ENCODE measurements around the gene XRCC5.
"Not testable (repeated sequence)": the region's sequence is repeated elsewhere in the genome, so short reads cannot be mapped to it uniquely, and the experiment has no call there.

The XRCC5 gene

GRCh38 chr2:216108967-216109921 lies at the start of gene XRCC5:
TSS of gene XRCC5 (plus strand) at chr2:216109348. CDS start at chr2:216109437, 89 bp downstream.
- DNase-seq (ENCODE audit: low read depth in 2 of 2): peak; percentile 96 to 98

- no peak for DNase-seq (ENCODE audit: low read depth in 2 of 2)
These were observed 45.0 kb upstream of the XRCC5 start for GRCh38 chr2:216064014-216064630.

GRCh38 chr2:216064665-216065064 lies 44.5 kb upstream of the XRCC5 start:
- DNase-seq (ENCODE audit: low read depth in 2 of 2): no peak

GRCh38 chr2:216066230-216066629 lies 42.9 kb upstream of the XRCC5 start:
- DNase-seq (ENCODE audit: low read depth in 2 of 2): no peak

GRCh38 chr2:216069028-216069427 lies 40.1 kb upstream of the XRCC5 start:
- no peak for DNase-seq (ENCODE audit: low read depth in 2 of 2)

GRCh38 chr2:216070195-216070594 lies 39.0 kb upstream of the XRCC5 start:
- DNase-seq (ENCODE audit: low read depth in 2 of 2): no peak

- DNase-seq (ENCODE audit: low read depth in 2 of 2): no peak
These were observed 37.9 kb upstream of the XRCC5 start for GRCh38 chr2:216071111-216071851.

GRCh38 chr2:216072473-216072872 lies 36.7 kb upstream of the XRCC5 start:
- no peak for DNase-seq (ENCODE audit: low read depth in 2 of 2)

GRCh38 chr2:216073773-216074172 lies 35.4 kb upstream of the XRCC5 start:
- no peak for DNase-seq (ENCODE audit: low read depth in 2 of 2)

GRCh38 chr2:216074380-216074779 lies 34.8 kb upstream of the XRCC5 start:
- no peak for DNase-seq (ENCODE audit: low read depth in 2 of 2)

- DNase-seq (ENCODE audit: low read depth in 2 of 2): no peak
These were observed 34.4 kb upstream of the XRCC5 start for GRCh38 chr2:216074794-216075193.

GRCh38 chr2:216075510-216076485 lies 33.4 kb upstream of the XRCC5 start:
- DNase-seq (ENCODE audit: low read depth in 2 of 2): no peak

GRCh38 chr2:216078776-216079175 lies 30.4 kb upstream of the XRCC5 start:
- DNase-seq (ENCODE audit: low read depth in 2 of 2): no peak

- not testable (repeated sequence) for DNase-seq (ENCODE audit: low read depth in 2 of 2)
These were observed 29.1 kb upstream of the XRCC5 start for GRCh38 chr2:216080048-216080447.

- no peak for DNase-seq (ENCODE audit: low read depth in 2 of 2)
These were observed 28.1 kb upstream of the XRCC5 start for GRCh38 chr2:216081012-216081411.

- DNase-seq (ENCODE audit: low read depth in 2 of 2): peak; percentile 65 to 69
These were observed 27.5 kb upstream of the XRCC5 start, which contains the start of the genes PECR and TMEM169 for GRCh38 chr2:216081487-216082116. TSS of gene PECR (minus strand) at chr2:216081809. CDS start at chr2:216081741, 68 bp downstream. TSS of gene TMEM169 (plus strand) at chr2:216081919. CDS start at chr2:216095964, 14,045 bp downstream.

GRCh38 chr2:216082117-216082711 lies 26.9 kb upstream of the XRCC5 start:
- DNase-seq (ENCODE audit: low read depth in 2 of 2): no peak

GRCh38 chr2:216082805-216083204 lies 26.3 kb upstream of the XRCC5 start:
- no peak for DNase-seq (ENCODE audit: low read depth in 2 of 2)

GRCh38 chr2:216083464-216084281 lies 25.5 kb upstream of the XRCC5 start:
- no peak for DNase-seq (ENCODE audit: low read depth in 2 of 2)
